Measurements from ENCODE around the gene PGS1.

- TF ChIP-seq CTCF (IDR thresholded peaks at IDR 0.05): no peak
- TF ChIP-seq EZH2phosphoT487 (IDR thresholded peaks at IDR 0.05): no peak
- TF ChIP-seq EZH2 (IDR thresholded peaks at IDR 0.05): peak; percentile 59
These were observed 36.6 kb upstream of the PGS1 start for GRCh38 chr17:78341559-78342448.
